IgD-negative memory B cell (primary cell): ENCODE measurements around the gene POLR2F. TPM values are rescaled to one million over a fixed set of nuclear protein-coding genes. Genes with fewer than 3 reads are reported as not detected.

Experiments used
- H3K27ac Mint-ChIP-seq, 3 donors: one replicate each; pipeline ENCODE4 v1.8.0; 2020 to 2022; ENCODE audit warnings: mild to moderate bottlenecking in 3 of 3, mixed read lengths in 3 of 3, moderate library complexity in 1 of 3
- H3K27me3 Mint-ChIP-seq: one replicate; pipeline ENCODE4 v1.8.0; 2021; ENCODE audit warnings: mixed read lengths
- H3K36me3 Mint-ChIP-seq: one replicate; pipeline ENCODE4 v1.8.0; 2020; ENCODE audit warnings: mild to moderate bottlenecking, mixed read lengths
- H3K4me1 Mint-ChIP-seq, 3 donors: one replicate each; pipeline ENCODE4 v1.8.0; 2020 to 2022; ENCODE audit warnings: mixed read lengths in 3 of 3, mild to moderate bottlenecking in 1 of 3
- H3K4me3 Mint-ChIP-seq, 4 donors: one replicate each; pipeline ENCODE4 v1.8.0; 2020 to 2022; ENCODE audit warnings: mild to moderate bottlenecking in 4 of 4, mixed read lengths in 4 of 4, moderate library complexity in 3 of 4
- H3K9me3 Mint-ChIP-seq, 3 donors: one replicate each; pipeline ENCODE4 v1.8.0; 2020 to 2021; ENCODE audit warnings: mixed read lengths in 3 of 3, mild to moderate bottlenecking in 1 of 3
- polyA plus RNA-seq: library from polyadenylated mRNA; unstranded; fragments of 300-500 nt; fragmentation: Illumina TruSeq; gene quantifications from one replicate; pipeline ENCODE4 v1.2.3, GENCODE V29; 2021

The POLR2F gene
- polyA plus RNA-seq, 1 donor from 2014 or later, result 133 TPM

DNA sequence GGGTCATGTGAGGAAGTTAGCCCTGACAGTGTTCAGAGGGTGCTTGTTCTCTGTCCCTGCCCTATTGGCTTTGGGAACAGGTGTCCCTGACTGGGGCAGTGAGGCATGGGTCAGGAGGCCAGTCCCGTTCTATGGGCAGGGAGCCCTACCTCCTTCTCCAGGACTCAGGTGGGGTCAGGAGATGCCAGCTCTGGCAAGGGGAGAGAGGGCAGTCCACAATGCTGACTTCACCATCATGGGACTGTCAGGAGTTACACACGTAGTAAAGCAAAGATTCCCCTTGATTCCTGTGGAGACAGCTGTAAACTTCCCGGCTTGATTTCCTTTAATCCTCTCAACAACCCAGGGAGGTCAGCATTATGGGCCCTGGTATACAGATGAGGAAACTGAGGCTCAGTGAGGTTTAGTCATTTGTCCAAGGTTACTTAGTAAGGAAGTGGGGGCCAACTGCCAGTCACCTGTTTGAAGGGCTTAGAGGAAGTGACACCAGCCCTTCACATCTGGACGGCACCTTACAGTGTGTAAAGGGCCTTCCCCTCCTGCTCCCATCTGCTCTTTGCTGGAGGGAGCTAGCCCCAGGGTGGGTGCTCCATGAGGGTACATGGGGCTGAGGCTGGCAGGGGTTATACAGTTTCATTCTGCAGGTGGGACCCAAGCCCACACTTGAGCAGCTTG lies 35.5 kb upstream of the POLR2F start:
- H3K27me3 Mint-ChIP-seq, result no peaks in the 10 kb centered on the region
- H3K9me3 Mint-ChIP-seq, result no peaks in the 10 kb centered on the region
- H3K27ac Mint-ChIP-seq, result peak overlapping the region in 1 of 3 donors; percentile 81
- peak overlapping the region in 1 of 4 donors; percentile 85 for H3K4me3 Mint-ChIP-seq
- peaks cover 6 to 12% (median 7%) of the 10 kb centered on the region in 3 donors for H3K4me1 Mint-ChIP-seq
- peaks cover 6% of the 10 kb centered on the region for H3K36me3 Mint-ChIP-seq

DNA sequence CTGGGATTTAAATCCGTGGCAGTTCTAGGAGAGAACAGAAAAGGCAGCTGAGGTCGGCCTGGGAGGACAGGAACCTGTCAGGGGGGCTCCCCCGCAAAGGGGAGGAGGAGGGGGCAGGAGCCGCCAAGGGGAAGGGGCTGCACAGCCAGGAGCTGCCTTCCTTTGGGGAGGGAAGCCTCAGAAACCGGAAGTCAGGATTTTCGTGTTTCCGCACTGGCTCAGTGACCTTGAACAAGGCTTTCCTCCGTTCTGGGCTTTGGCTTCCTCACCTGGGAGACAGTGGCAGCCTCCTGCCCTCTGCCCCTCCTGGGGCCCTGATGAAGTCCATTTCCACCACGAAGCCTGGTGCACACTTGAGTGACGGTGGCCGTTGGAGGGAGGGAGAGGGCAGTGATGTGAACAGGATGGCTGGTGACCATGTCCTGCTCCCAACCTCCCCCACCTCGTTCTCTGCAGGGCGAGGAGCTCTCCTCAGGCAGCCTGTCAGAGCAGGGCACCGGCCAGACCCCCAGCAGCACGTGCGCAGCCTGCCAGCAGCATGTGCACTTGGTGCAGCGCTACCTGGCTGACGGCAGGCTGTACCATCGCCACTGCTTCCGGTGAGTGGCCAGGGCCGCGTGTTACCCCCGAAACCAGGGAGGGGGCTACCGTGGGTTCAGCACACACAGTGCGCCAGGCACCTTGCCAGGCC lies 34.8 kb upstream of the POLR2F start:
- H3K27me3 Mint-ChIP-seq, result no peaks in the 10 kb centered on the region
- H3K9me3 Mint-ChIP-seq, result no peaks in the 10 kb centered on the region
- peak overlapping the region in 1 of 3 donors; percentile 81 for H3K27ac Mint-ChIP-seq
- peak overlapping the region in 1 of 4 donors; percentile 85 for H3K4me3 Mint-ChIP-seq
- peaks cover 6 to 12% (median 7%) of the 10 kb centered on the region in 3 donors for H3K4me1 Mint-ChIP-seq
- peaks cover 6% of the 10 kb centered on the region for H3K36me3 Mint-ChIP-seq

DNA sequence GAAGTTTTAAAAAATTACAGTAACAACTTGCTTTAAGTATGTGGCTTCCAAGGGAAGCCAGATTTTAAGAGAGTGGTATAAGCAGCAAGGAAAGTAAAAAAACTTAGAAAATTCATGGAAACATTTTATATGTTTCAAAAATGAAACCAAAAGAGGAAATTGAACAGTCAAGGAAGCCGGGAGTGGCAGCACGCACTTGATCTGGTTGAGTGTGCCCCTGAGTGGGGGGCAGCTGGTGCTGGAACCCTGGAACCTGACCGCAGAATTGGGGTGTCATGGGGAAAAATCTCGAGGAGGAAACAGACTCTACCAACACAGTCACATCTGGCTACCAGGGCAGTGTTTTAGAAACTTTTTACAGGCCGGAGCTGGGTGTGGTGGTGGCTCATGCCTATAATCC lies 33.4 kb upstream of the POLR2F start:
- H3K27ac Mint-ChIP-seq, result peak overlapping the region in 2 of 3 donors; percentile 20 to 80
- peaks cover 6 to 12% (median 7%) of the 10 kb centered on the region in 3 donors for H3K4me1 Mint-ChIP-seq
- no peaks in the 10 kb centered on the region for H3K9me3 Mint-ChIP-seq
- peak overlapping the region in 3 of 4 donors; percentile 28 to 66 (median 40) for H3K4me3 Mint-ChIP-seq
- peaks cover 6% of the 10 kb centered on the region for H3K36me3 Mint-ChIP-seq
- H3K27me3 Mint-ChIP-seq, result no peaks in the 10 kb centered on the region

DNA sequence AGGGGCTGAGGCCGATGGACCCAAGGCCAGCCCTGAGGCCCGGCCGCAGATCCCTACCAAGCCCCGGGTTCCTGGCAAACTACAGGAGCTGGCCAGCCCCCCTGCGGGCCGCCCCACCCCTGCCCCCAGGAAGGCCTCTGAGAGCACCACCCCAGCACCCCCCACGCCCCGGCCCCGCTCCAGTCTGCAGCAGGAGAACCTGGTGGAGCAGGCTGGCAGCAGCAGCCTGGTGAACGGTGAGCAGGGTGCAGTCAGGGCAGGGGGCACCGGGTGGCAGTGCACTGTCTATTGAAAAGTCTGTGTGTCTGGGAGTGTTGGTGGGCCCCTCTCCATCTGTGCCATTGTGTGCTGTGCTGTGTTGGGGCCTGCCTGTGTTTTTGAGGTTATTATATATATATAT lies 31.3 kb upstream of the POLR2F start:
- H3K36me3 Mint-ChIP-seq, result peaks cover 6% of the 10 kb centered on the region
- H3K27ac Mint-ChIP-seq, result no peak overlapping the region
- H3K27me3 Mint-ChIP-seq, result no peaks in the 10 kb centered on the region
- peaks cover 6 to 12% (median 7%) of the 10 kb centered on the region in 3 donors for H3K4me1 Mint-ChIP-seq
- no peaks in the 10 kb centered on the region for H3K9me3 Mint-ChIP-seq
- no peak overlapping the region for H3K4me3 Mint-ChIP-seq

DNA sequence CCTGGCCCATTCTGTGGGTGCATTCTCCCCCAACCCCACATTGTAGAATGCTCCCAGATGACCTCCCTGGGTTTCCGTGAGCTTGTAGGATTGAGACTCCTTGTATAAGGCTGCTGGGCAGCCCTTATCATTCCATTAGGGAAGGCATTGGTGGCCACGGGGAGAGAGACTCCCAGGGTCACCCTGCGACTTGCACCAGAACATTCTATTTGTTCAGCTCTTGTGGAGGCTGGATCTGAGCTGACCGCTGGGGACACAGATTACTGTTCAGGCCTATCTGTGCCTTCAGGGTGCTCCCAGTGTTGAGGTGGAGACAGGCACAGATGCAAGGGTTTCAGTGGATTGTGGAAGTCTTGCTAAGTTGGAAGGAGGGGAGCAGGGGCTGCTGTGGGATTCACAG lies 29.6 kb upstream of the POLR2F start:
- H3K9me3 Mint-ChIP-seq, result no peaks in the 10 kb centered on the region
- H3K27ac Mint-ChIP-seq, result no peak overlapping the region
- no peaks in the 10 kb centered on the region for H3K27me3 Mint-ChIP-seq
- H3K4me1 Mint-ChIP-seq, result peaks cover 4 to 6% (median 5%) of the 10 kb centered on the region in 3 donors
- peak overlapping the region in 1 of 4 donors; percentile 5 for H3K4me3 Mint-ChIP-seq
- H3K36me3 Mint-ChIP-seq, result peaks cover 5% of the 10 kb centered on the region

GRCh38 chr22:37924386-37925065 lies 29.0 kb upstream of the POLR2F start:
- H3K27ac Mint-ChIP-seq, result no peak overlapping the region
- H3K36me3 Mint-ChIP-seq, result peaks cover 5% of the 10 kb centered on the region
- no peaks in the 10 kb centered on the region for H3K9me3 Mint-ChIP-seq

DNA sequence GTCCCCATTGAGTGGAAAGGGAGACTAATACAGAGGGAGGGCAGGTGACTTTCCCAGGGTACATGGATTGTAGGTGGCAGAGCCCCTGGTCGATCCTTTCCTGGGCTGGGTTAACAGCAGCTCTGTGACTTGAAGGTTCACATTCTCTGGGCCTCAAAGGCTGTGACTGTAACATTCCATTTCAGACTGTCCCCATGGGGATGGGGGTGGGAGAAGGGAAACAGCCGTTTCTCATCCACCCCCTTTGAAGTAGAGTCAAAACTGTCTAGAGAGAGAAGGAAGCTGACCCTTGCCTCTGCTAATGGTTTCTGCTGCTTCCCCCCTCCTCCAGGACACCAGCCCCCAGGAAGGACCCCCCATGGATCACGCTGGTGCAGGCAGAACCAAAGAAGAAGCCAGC lies 28.2 kb upstream of the POLR2F start:
- Mint-ChIP-seq H3K4me3 (no peak overlapping the region), H3K27ac (no peak overlapping the region), H3K9me3 (no peaks in the 10 kb centered on the region), H3K4me1 (peaks cover 0 to under 1% (median under 1%) of the 10 kb centered on the region in 3 donors), H3K36me3 (peaks cover 2% of the 10 kb centered on the region), H3K27me3 (no peaks in the 10 kb centered on the region)

More at GRCh38 chr22:37924386-37925065, 29.0 kb upstream of the POLR2F start:
- Mint-ChIP-seq H3K27me3 (no peaks in the 10 kb centered on the region), H3K4me1 (peaks cover 4 to 6% (median 5%) of the 10 kb centered on the region in 3 donors), H3K4me3 (no peak overlapping the region)

- no peaks in the 10 kb centered on the region for H3K9me3 Mint-ChIP-seq
- H3K27ac Mint-ChIP-seq, result no peak overlapping the region
- no peak overlapping the region for H3K4me3 Mint-ChIP-seq
- H3K36me3 Mint-ChIP-seq, result peaks cover 2% of the 10 kb centered on the region
- peaks cover 0 to 4% (median 3%) of the 10 kb centered on the region in 3 donors for H3K4me1 Mint-ChIP-seq
- no peaks in the 10 kb centered on the region for H3K27me3 Mint-ChIP-seq
Observed at GRCh38 chr22:37925767-37926166, 27.7 kb upstream of the POLR2F start.

- peaks cover 0 to 4% (median 3%) of the 10 kb centered on the region in 3 donors for H3K4me1 Mint-ChIP-seq
- H3K27ac Mint-ChIP-seq, result no peak overlapping the region
- H3K36me3 Mint-ChIP-seq, result peaks cover 2% of the 10 kb centered on the region
- no peaks in the 10 kb centered on the region for H3K27me3 Mint-ChIP-seq
- H3K9me3 Mint-ChIP-seq, result no peaks in the 10 kb centered on the region
- H3K4me3 Mint-ChIP-seq, result no peak overlapping the region
Observed at GRCh38 chr22:37926358-37926757, 27.1 kb upstream of the POLR2F start.

- Mint-ChIP-seq H3K9me3 (no peaks in the 10 kb centered on the region), H3K27ac (no peak overlapping the region), H3K36me3 (peaks cover 2% of the 10 kb centered on the region), H3K27me3 (no peaks in the 10 kb centered on the region), H3K4me1 (peaks cover 0 to 4% (median 3%) of the 10 kb centered on the region in 3 donors), H3K4me3 (no peak overlapping the region)
Observed at GRCh38 chr22:37926771-37927636, 26.5 kb upstream of the POLR2F start.

DNA sequence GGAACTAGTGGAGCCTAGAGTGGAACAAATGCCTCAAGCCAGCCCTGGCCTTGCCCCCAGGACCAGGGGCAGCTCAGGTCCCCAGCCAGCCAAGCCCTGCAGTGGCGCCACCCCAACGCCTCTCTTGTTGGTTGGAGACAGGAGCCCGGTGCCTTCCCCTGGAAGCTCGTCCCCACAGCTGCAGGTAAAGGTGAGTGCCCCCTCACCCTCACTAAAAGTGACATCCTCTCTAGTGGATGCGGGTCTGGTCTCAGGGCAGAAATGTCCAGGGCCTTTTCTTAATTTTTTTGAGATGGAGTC lies 25.9 kb upstream of the POLR2F start:
- no peaks in the 10 kb centered on the region for H3K9me3 Mint-ChIP-seq
- no peaks in the 10 kb centered on the region for H3K27me3 Mint-ChIP-seq
- peaks cover 2% of the 10 kb centered on the region for H3K36me3 Mint-ChIP-seq
- peaks cover 0 to 4% (median 3%) of the 10 kb centered on the region in 3 donors for H3K4me1 Mint-ChIP-seq
- no peak overlapping the region for H3K4me3 Mint-ChIP-seq
- no peak overlapping the region for H3K27ac Mint-ChIP-seq

DNA sequence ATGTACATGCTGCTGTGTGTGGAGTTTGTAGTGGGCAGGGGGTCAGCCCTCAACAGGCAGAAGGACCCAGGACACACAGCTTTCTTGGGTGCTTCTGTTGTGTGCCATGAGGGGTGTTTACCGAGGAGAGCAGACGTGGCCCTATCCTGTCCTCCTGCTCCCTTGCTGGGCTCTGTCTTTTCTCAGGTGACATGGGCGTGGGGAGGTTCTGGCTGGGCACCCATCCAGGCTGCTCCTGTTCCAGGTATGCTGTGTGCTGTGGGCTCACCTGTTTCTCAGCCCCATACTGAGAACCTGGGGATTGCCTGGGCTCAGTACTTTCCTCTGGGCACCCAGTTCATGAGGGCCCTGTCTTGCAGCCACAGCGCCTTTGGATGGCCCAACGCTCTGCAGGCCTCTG lies 24.1 kb upstream of the POLR2F start:
- H3K4me3 Mint-ChIP-seq, result no peak overlapping the region
- peaks cover 4 to 12% (median 9%) of the 10 kb centered on the region in 3 donors for H3K4me1 Mint-ChIP-seq
- H3K36me3 Mint-ChIP-seq, result peaks cover 4% of the 10 kb centered on the region
- H3K9me3 Mint-ChIP-seq, result no peaks in the 10 kb centered on the region
- no peak overlapping the region for H3K27ac Mint-ChIP-seq
- H3K27me3 Mint-ChIP-seq, result no peaks in the 10 kb centered on the region

DNA sequence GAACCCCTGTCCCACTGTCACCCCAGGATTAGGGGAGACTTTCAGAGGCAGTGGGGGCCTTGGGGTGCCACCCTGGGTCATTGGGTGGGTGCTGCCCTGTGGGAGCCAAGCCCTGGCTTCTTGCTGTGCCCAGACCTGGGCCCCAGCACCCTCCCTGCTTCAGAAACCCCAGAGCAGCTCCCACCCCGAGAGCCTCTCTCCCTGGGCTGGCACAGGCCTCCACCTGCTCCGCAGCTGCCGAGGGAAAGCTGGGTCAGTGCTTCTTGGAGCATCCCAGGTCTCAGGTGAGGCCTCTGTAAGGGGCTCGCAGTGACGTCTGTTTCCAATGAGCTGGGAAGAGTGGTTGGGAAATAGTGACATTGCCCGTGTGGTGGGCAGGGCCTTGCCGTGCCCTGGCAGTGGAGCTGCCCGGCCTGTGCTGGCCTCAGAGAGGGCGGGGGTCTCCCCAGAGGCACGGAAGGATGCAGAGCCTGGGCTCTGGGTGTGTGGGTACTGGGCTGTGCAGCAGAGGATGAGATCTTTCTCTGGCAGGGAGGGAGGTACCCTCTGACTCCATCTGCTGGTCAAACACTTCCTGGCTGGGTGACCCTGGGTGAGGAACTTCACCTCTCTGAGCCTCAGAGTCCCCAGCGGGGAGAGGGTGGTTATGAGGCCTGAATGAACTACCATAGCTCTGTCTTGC lies 23.1 kb upstream of the POLR2F start:
- H3K36me3 Mint-ChIP-seq, result peaks cover 4% of the 10 kb centered on the region
- no peaks in the 10 kb centered on the region for H3K9me3 Mint-ChIP-seq
- peak overlapping the region in 1 of 3 donors; percentile 73 for H3K27ac Mint-ChIP-seq
- H3K27me3 Mint-ChIP-seq, result no peaks in the 10 kb centered on the region
- H3K4me1 Mint-ChIP-seq, result peaks cover 4 to 12% (median 9%) of the 10 kb centered on the region in 3 donors
- H3K4me3 Mint-ChIP-seq, result no peak overlapping the region

DNA sequence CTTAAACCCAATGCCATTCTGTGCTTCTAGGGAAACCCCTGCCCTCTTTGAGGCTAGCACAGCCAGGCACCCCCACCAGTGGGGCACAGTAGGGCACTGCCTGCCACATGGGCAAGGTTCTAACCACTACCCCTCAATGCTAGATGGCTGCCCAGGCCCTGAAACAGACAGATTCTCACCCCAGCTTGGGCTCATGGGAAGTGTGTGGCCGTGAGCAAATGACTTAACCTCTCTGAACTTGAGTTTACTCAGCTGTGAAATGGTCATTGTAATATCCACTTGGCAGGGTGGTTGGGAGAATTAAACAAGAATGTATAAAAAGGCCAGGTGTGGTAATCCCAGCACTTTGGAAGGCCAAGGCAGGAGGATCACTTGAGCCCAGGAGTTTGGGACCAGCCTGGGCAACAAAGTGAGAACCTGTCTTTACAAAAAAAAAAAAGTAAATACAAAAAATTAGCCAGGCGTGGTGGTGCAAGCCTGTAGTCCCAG lies 22.5 kb upstream of the POLR2F start:
- H3K4me1 Mint-ChIP-seq, result peaks cover 4 to 12% (median 9%) of the 10 kb centered on the region in 3 donors
- no peaks in the 10 kb centered on the region for H3K9me3 Mint-ChIP-seq
- peak overlapping the region in 2 of 3 donors; percentile 73 to 81 for H3K27ac Mint-ChIP-seq
- H3K4me3 Mint-ChIP-seq, result no peak overlapping the region
- H3K27me3 Mint-ChIP-seq, result no peaks in the 10 kb centered on the region
- peaks cover 4% of the 10 kb centered on the region for H3K36me3 Mint-ChIP-seq
